ENCODE measurements around the gene MGLL.

GRCh38 chr3:127686512-127686894 lies 135.8 kb downstream of the MGLL start:
- TF ChIP-seq CTCF (IDR thresholded peaks at IDR 0.05; ENCODE audit: low read length) (no peak), EZH2phosphoT487 (IDR thresholded peaks at IDR 0.05; ENCODE audit: low read length) (no peak), EZH2 (optimal IDR thresholded peaks at IDR 0.05; ENCODE audit: low read depth, low read length) (no peak)

All from MM.1S (cell line).